H9 (cell line): Measurements from ENCODE around the gene LETM1. TPM values are rescaled to one million over a fixed set of nuclear protein-coding genes. Genes with fewer than 3 reads are reported as not detected.

Experiments used
- DNase-seq: peaks from one replicate; pipeline ENCODE4 v3.0.0-alpha.2; 2017
- H2AFZ ChIP-seq: one replicate; pipeline ENCODE4 v1.6.1; 2013; ENCODE audit warnings: mild to moderate bottlenecking, low read length, control low read depth, moderate library complexity
- H2AK5ac ChIP-seq: 2 replicates; pipeline ENCODE4 v1.6.1; 2013; ENCODE audit warnings: low read length, control low read depth, mixed read lengths; ENCODE audit not compliant: insufficient read length
- H2BK120ac ChIP-seq: one replicate; pipeline ENCODE4 v1.6.1; 2013; ENCODE audit warnings: low read depth, mild to moderate bottlenecking, low read length, control low read depth, inconsistent platforms; ENCODE audit not compliant: poor library complexity, severe bottlenecking
- H2BK12ac ChIP-seq: 2 replicates; pipeline ENCODE4 v1.6.1; 2013; ENCODE audit warnings: low read length, control low read depth, mixed read lengths, low read depth; ENCODE audit not compliant: insufficient read length
- H2BK15ac ChIP-seq: 2 replicates; pipeline ENCODE4 v1.6.1; 2013; ENCODE audit warnings: low read depth, low read length, control low read depth
- H2BK20ac ChIP-seq: one replicate; pipeline ENCODE4 v1.6.1; 2013; ENCODE audit warnings: low read depth, mild to moderate bottlenecking, low read length, control low read depth, inconsistent platforms; ENCODE audit not compliant: poor library complexity, severe bottlenecking
- H2BK5ac ChIP-seq: 2 replicates; pipeline ENCODE4 v1.6.1; 2013; ENCODE audit warnings: low read length, control low read depth, mixed read lengths; ENCODE audit not compliant: insufficient read length
- H3K14ac ChIP-seq: 2 replicates; pipeline ENCODE4 v1.6.1; 2013; ENCODE audit warnings: low read length, control low read depth; ENCODE audit not compliant: insufficient read depth
- H3K18ac ChIP-seq: 2 replicates; pipeline ENCODE4 v1.6.1; 2013; ENCODE audit warnings: low read depth, mild to moderate bottlenecking, mixed read lengths, low read length, control low read depth; ENCODE audit not compliant: insufficient read length
- H3K23ac ChIP-seq: 2 replicates; pipeline ENCODE4 v1.6.1; 2013; ENCODE audit warnings: low read length, control low read depth, mixed read lengths, low read depth; ENCODE audit not compliant: insufficient read length
- H3K23me2 ChIP-seq: 2 replicates; pipeline ENCODE4 v1.6.1; 2013; ENCODE audit warnings: low read depth, mild to moderate bottlenecking, mixed read lengths, low read length, control low read depth; ENCODE audit not compliant: insufficient read length, poor library complexity, severe bottlenecking
- H3K27ac ChIP-seq: 2 replicates; pipeline ENCODE4 v1.5.1; 2013; ENCODE audit warnings: low read length, control low read depth, mixed read lengths, low read depth; ENCODE audit not compliant: insufficient read length
- H3K27me3 ChIP-seq: 2 replicates; pipeline ENCODE4 v1.6.1; 2013; ENCODE audit warnings: low read length, control low read depth, inconsistent platforms; ENCODE audit not compliant: insufficient read depth
- H3K4ac ChIP-seq: 2 replicates; pipeline ENCODE4 v1.6.1; 2013; ENCODE audit warnings: low read depth, mild to moderate bottlenecking, control low read depth, inconsistent platforms, low read length, moderate library complexity
- H3K4me1 ChIP-seq: 2 replicates; pipeline ENCODE4 v1.6.1; 2013; ENCODE audit warnings: low read length, control low read depth, inconsistent platforms; ENCODE audit not compliant: insufficient read depth
- H3K4me2 ChIP-seq: 2 replicates; pipeline ENCODE4 v1.6.1; 2013; ENCODE audit warnings: low read length, control low read depth, mixed read lengths; ENCODE audit not compliant: insufficient read length, insufficient read depth
- H3K56ac ChIP-seq: 2 replicates; pipeline ENCODE4 v1.6.1; 2013; ENCODE audit warnings: low read depth, mild to moderate bottlenecking, mixed read lengths, low read length, control low read depth; ENCODE audit not compliant: insufficient read length
- H3K79me1 ChIP-seq: 2 replicates; pipeline ENCODE4 v1.6.1; 2013; ENCODE audit warnings: low read depth, mild to moderate bottlenecking, moderate library complexity, low read length, control low read depth, inconsistent platforms; ENCODE audit not compliant: insufficient read depth, poor library complexity, severe bottlenecking
- H3K79me2 ChIP-seq: 2 replicates; pipeline ENCODE4 v1.6.1; 2013; ENCODE audit warnings: low read length, control low read depth, inconsistent platforms; ENCODE audit not compliant: insufficient read depth
- H3K9ac ChIP-seq: 2 replicates; pipeline ENCODE4 v1.6.1; 2013; ENCODE audit warnings: low read length, control low read depth, mixed read lengths; ENCODE audit not compliant: insufficient read length; ENCODE audit errors: extremely low read depth
- H3K9me3 ChIP-seq: one replicate; pipeline ENCODE4 v1.6.1; 2013; ENCODE audit warnings: low read depth, low read length, inconsistent platforms; ENCODE audit not compliant: control insufficient read depth
- H3T11ph ChIP-seq: one replicate; pipeline ENCODE4 v1.6.1; 2013; ENCODE audit warnings: mild to moderate bottlenecking, low read length, control low read depth, inconsistent platforms
- H4K20me1 ChIP-seq: one replicate; pipeline ENCODE4 v1.6.1; 2013; ENCODE audit not compliant: control insufficient read depth, insufficient read length, insufficient read depth
- H4K5ac ChIP-seq: 2 replicates; pipeline ENCODE4 v1.6.1; 2013; ENCODE audit warnings: low read depth, mild to moderate bottlenecking, mixed read lengths, low read length, control low read depth; ENCODE audit not compliant: insufficient read length
- H4K8ac ChIP-seq: replicated peaks from 2 replicates; pipeline ENCODE4 v1.6.1; 2013; ENCODE audit warnings: low read length, control low read depth, mixed read lengths, low read depth; ENCODE audit not compliant: insufficient read length
- H4K91ac ChIP-seq: 2 replicates; pipeline ENCODE4 v1.6.1; 2013; ENCODE audit warnings: low read depth, mild to moderate bottlenecking, moderate library complexity, mixed read lengths, low read length, control low read depth; ENCODE audit not compliant: insufficient read length
- H3K27ac Mint-ChIP-seq, 3 experiments: 2 replicates in 2 of 3; 3 replicates in 1 of 3; pipeline ENCODE4 v1.8.0; 2020 to 2021; ENCODE audit warnings: mixed read lengths in 3 of 3, mild to moderate bottlenecking in 1 of 3, moderate library complexity in 1 of 3
- H3K27me3 Mint-ChIP-seq: 2 replicates; pipeline ENCODE4 v1.8.0; 2021; ENCODE audit warnings: low read depth, mild to moderate bottlenecking, moderate library complexity, mixed read lengths
- H3K36me3 Mint-ChIP-seq, 3 experiments: 2 replicates in 2 of 3; 3 replicates in 1 of 3; pipeline ENCODE4 v1.8.0; 2020 to 2021; ENCODE audit warnings: low read depth in 3 of 3, mixed read lengths in 3 of 3; ENCODE audit not compliant: insufficient read depth in 1 of 3
- H3K4me1 Mint-ChIP-seq, 2 experiments: 2 replicates each; pipeline ENCODE4 v1.8.0; 2020; ENCODE audit warnings: mixed read lengths in 2 of 2
- H3K4me3 Mint-ChIP-seq, 2 experiments: 2 replicates in 1 of 2; 3 replicates in 1 of 2; pipeline ENCODE4 v1.8.0; 2020 to 2021; ENCODE audit warnings: mild to moderate bottlenecking in 2 of 2, mixed read lengths in 2 of 2, moderate library complexity in 1 of 2
- H3K9me3 Mint-ChIP-seq, 2 experiments: 2 replicates in 1 of 2; 3 replicates in 1 of 2; pipeline ENCODE4 v1.8.0; 2020; ENCODE audit warnings: mild to moderate bottlenecking in 2 of 2, mixed read lengths in 2 of 2, moderate library complexity in 1 of 2
- WGBS: extraction: QIAGEN DNeasy Blood & Tissue Kit; methylation state at CpG from one replicate; pipeline ENCODE4 v1.1.7; 2013; ENCODE audit warnings: missing lambda C conversion rate, low lambda C conversion rate, mixed read lengths; ENCODE audit not compliant: insufficient read length; ENCODE audit errors: extremely low coverage; 5-methylcytosine and 5-hydroxymethylcytosine counted together
- total RNA-seq: library from RNA; stranded (reverse); gene quantifications from 2 replicates; pipeline ENCODE4 v1.2.1, GENCODE V29; 2021
- TF ChIP-seq, protein P1 (sequence below): fragments of 200-600 bp; sonication (generic); conservative IDR thresholded peaks from 3 replicates; pipeline ENCODE4 v1.8.0; 2021; ENCODE audit warnings: antibody characterized with exemption, mild to moderate bottlenecking

LETM1 gene
- total RNA-seq, 1 experiment from 2014 or later = 43.4 TPM

DNA sequence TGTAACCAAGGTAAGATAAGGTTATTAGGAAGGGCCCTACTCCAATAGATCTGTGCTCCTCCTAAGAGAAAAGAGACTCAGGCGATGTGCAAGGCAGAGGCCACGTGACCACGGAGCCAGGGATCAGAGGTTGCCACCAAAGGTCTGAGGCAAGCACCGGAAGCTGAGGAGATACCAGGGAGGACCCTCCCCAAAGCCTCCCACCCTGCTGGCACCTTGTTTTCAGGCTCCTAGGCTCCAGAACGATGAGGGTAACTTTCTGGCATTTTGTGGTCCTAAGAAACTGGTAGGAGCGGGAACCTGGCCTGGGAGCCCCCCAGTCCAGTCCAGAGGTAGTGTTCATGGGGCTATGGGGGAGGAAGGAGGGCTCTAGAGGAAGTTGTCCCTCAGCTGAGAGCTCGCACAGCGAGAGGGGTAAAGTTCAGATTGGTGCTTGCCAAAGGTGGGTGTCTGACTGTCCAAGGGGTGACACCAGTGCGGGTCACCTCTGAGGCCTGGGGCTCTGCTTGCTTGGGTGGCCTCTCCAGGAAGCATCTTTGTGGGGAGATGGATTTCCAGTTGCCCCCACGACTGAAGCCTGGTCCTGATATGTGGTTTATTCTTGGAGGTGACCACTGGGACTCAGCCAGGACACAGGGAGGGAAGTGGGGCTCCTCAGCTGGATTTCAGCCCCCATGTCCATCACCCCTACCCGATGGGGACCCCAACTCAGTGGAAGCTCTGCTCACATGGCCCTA lies 7.5 kb upstream of the LETM1 start:
- no peak overlapping the region for H3K9ac ChIP-seq
- WGBS = no CpG with 5 or more reads among the region's 11 CpGs
- H3T11ph ChIP-seq = no peak overlapping the region
- no peaks in the 10 kb centered on the region for H3K23me2 ChIP-seq
- H2AFZ ChIP-seq = no peak overlapping the region
- H3K4me3 Mint-ChIP-seq = peak overlapping the region in 1 of 2 experiments; percentile 9; a peak in 1 of 5 replicates
- no peaks in the 10 kb centered on the region for H3K4me1 ChIP-seq
- H4K91ac ChIP-seq = no peak overlapping the region
- no peak overlapping the region for H3K27ac Mint-ChIP-seq
- no peaks in the 10 kb centered on the region for H3K79me2 ChIP-seq
- no peak overlapping the region for H3K27ac ChIP-seq
- no peak overlapping the region for H2BK12ac ChIP-seq
- H3K18ac ChIP-seq = no peak overlapping the region
- H4K5ac ChIP-seq = no peak overlapping the region
- no peak overlapping the region for H3K4me2 ChIP-seq
- no peak overlapping the region for H2BK15ac ChIP-seq
- H3K79me1 ChIP-seq = no peaks in the 10 kb centered on the region
- peaks cover 97% of the 10 kb centered on the region for H3K27me3 Mint-ChIP-seq
- DNase-seq = no peak
- TF ChIP-seq, protein P1, sequence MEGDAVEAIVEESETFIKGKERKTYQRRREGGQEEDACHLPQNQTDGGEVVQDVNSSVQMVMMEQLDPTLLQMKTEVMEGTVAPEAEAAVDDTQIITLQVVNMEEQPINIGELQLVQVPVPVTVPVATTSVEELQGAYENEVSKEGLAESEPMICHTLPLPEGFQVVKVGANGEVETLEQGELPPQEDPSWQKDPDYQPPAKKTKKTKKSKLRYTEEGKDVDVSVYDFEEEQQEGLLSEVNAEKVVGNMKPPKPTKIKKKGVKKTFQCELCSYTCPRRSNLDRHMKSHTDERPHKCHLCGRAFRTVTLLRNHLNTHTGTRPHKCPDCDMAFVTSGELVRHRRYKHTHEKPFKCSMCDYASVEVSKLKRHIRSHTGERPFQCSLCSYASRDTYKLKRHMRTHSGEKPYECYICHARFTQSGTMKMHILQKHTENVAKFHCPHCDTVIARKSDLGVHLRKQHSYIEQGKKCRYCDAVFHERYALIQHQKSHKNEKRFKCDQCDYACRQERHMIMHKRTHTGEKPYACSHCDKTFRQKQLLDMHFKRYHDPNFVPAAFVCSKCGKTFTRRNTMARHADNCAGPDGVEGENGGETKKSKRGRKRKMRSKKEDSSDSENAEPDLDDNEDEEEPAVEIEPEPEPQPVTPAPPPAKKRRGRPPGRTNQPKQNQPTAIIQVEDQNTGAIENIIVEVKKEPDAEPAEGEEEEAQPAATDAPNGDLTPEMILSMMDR = no peak
- no peak overlapping the region for H2BK20ac ChIP-seq
- H3K23ac ChIP-seq = no peak overlapping the region
- no peaks in the 10 kb centered on the region for H3K9me3 Mint-ChIP-seq
- no peak overlapping the region for H4K8ac ChIP-seq
- no peak overlapping the region for H3K56ac ChIP-seq
- no peak overlapping the region for H3K14ac ChIP-seq
- no peaks in the 10 kb centered on the region for H3K9me3 ChIP-seq
- H2AK5ac ChIP-seq = no peak overlapping the region
- H2BK5ac ChIP-seq = no peak overlapping the region
- peaks cover 86% of the 10 kb centered on the region for H3K27me3 ChIP-seq
- H4K20me1 ChIP-seq = peaks cover 3% of the 10 kb centered on the region
- H3K4me1 Mint-ChIP-seq = peaks cover 6 to 24% of the 10 kb centered on the region in 2 experiments
- H2BK120ac ChIP-seq = no peak overlapping the region
- no peaks in the 10 kb centered on the region for H3K36me3 Mint-ChIP-seq
- H3K4ac ChIP-seq = no peak overlapping the region
